ENCODE measurements around the gene ESPNL.
A peak's percentile ranks its signal among the peaks of the same experiment; 100 is the strongest.

Gene ESPNL

DNA sequence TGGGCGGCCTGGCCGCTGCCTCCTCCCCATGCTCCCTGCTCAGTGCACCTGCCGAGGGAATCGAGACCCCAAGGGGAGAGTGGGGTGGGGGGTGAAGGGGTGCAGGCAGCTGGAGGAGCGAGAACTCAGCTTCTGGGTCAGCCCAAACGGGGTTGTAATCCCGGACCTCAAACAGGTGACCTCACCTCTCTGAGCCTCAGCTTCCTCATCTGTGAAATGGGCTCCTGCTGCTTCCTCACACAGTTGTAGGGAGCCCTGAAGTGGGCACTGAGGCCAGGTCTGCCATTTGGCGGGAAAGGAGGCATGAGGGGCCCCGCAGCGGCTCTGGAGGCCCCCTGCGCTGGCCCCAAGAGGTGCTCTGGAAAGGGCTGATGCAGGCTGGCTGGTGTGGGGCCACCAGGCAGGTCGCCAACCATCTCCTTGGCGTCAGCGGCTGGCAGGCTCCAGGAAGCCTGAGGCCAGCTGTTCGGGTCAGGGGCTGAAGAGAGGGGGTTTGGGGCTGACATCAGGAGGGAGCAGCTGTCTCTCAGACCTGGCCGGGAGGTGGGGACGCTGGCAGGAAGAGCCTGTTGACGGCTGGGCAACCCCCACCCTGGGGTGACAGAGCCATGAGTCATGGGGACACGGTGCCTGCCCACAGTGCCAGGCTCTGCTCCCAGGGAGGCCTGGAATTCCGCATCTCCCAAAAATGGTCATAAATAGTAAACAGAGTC, 43.3 kb downstream of the ESPNL start:
- no peak for DNase-seq

- no peak for DNase-seq
These were observed 44.1 kb downstream of the ESPNL start for GRCh38 chr2:238144262-238144661.

DNA sequence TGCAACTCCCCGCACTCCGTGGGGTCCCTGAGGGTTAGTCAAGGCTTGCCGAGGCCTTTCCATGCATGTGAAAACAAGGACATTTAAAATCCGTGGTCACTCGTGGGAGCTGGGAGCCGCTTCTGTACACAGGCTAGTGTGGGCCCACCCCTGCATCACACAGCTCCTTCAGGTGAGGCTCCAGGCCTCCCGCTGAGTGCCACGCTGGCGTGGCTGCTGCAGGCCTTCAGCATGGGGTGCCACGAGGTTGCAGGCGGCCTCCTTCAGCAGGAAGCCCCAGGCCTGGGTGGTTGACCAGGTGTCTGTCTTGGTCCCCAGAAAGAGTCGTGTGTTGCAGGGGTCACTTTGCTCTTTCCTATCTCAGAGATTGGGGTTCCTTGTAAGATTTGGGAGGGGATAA, 44.9 kb downstream of the ESPNL start:
- DNase-seq = no peak

DNA sequence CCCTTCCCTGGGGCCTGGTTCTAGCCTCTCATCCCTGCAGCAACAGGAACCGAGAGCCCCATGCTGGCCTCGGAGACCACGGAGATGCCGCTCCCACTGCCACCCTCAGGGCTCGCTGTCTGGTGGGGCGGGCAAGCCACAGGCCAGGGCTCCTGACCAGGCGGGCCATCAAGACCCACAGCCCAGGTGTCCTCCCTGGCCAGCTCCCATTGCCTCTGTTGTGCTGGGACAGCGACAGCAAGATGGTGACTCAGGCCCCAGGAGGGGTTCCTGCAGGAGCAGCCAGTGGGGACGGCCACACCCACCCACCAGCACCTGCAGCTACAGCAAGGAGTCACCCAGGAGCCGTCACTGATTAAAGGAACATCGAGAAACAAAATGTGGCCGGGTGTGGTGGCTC, 45.7 kb downstream of the ESPNL start:
- no peak for DNase-seq

GRCh38 chr2:238146884-238147544, 46.9 kb downstream of the ESPNL start:
- DNase-seq = no peak

GRCh38 chr2:238148981-238149380, 48.8 kb downstream of the ESPNL start:
- no peak for DNase-seq

GRCh38 chr2:238149841-238150572, 49.9 kb downstream of the ESPNL start:
- no peak for DNase-seq

- no peak for DNase-seq
These were observed 50.5 kb downstream of the ESPNL start for GRCh38 chr2:238150686-238151085.

GRCh38 chr2:238151205-238151604, 51.1 kb downstream of the ESPNL start:
- DNase-seq = no peak

DNA sequence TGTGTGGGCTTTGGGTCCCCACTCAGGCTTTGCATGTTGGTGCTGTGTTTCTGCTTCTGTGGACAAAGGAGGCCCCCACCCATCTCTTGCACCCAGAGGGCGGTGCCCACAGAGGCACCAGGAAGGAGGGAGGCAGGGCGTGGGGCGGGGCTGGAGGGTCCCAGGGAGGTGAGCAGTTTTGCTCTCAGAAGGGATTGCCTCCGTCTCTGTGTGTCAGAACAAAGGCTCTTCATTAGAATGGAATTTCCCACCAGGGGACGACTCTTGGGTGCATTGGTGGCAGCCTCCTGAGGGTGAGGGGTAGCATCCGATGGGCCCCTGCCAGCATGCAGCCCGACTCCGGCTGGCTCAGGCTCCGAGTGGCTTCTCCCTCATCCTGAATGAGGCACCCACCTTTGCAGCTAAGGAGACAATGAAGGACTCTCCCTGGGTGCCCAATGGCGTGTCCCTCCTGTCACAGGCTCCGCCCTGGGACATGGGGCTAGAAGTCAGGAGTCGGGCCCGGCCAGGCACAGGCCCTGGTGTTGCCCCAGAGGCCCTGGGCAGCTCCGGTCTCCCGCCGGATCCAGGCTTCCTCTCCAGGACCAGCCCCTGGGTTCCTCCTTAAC, 51.6 kb downstream of the ESPNL start:
- no peak for DNase-seq

- no peak for DNase-seq
These were observed 52.9 kb downstream of the ESPNL start for GRCh38 chr2:238152771-238153688.

DNA sequence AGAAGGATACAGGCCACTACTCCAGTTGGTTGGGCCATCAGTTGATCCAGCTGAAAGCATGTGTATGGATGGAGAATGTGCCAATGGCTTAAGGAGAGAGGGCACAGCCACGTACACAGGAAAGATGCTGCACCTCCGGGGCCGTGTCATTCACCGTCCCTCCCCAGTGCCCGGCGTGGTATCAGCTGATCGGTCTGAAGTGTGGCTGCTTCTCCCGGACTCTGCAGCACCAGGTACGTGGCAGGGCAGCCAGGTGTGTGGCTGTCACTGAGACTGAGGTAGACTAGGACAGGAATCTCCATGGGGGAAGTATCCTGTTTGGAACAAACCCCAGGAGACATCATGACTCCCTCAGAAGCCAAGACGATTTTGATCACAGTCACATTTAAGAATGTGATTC, 54.4 kb downstream of the ESPNL start:
- no peak for DNase-seq

- DNase-seq = no peak
These were observed 55.1 kb downstream of the ESPNL start for GRCh38 chr2:238155051-238155760.

- no peak for DNase-seq
These were observed 55.9 kb downstream of the ESPNL start for GRCh38 chr2:238155761-238156694.

- DNase-seq = no peak
These were observed 57.4 kb downstream of the ESPNL start for GRCh38 chr2:238157506-238158017.

DNA sequence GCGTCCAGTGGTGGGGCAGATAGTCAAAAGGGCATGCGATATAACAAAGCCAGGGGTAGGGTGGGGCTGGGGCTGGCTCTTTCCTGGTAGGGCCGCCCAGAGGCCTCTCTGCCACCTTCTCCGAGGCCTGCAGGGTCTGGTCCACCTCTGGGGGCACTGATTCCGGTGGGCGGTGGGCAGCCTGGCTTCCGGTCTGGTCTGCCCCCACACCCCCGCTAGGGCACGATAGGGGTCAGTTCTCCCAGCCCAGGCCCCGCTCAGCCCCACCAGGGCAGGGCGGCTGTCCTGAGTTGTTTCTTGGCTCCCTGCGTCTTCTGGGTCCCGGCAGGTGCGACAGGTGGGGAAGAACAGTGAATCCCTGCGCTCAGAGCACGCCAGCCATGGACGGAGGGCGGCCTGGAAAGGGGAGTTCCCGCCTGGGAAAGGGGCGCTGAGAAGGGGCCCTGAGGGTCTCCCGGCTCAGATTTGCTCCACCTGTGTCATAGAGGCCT, 57.9 kb downstream of the ESPNL start:
- no peak for DNase-seq

GRCh38 chr2:238158509-238159070, 58.5 kb downstream of the ESPNL start, which contains the start of gene ERFE:
ERFE (plus strand) TSS chr2:238158970; CDS start chr2:238159008, 38 bp downstream.
- peak; percentile 56 for DNase-seq

GRCh38 chr2:238159071-238159539, 59.0 kb downstream of the ESPNL start:
- peak; percentile 17 for DNase-seq

GRCh38 chr2:238159661-238160205, 59.6 kb downstream of the ESPNL start:
- no peak for DNase-seq

Measured in CD4-positive, alpha-beta T cell treated with Interleukin-17A for 4 hours (primary cell).